Prostate gland (tissue), 2 donors: Measurements from ENCODE around the gene MMP25. TPM values are rescaled to one million over a fixed set of nuclear protein-coding genes. Genes with fewer than 3 reads are reported as not detected.
A peak's percentile ranks its signal among the peaks of the same experiment; 100 is the strongest.

Experiments used
- DNase-seq: peaks from one replicate; pipeline ENCODE4 v3.0.0-alpha.2; 2019; ENCODE audit warnings: low spot score
- H3K27ac ChIP-seq, 2 donors: fragments of 200-600 bp; sonication (generic); 2 replicates each; pipeline ENCODE4 v1.5.1; 2017 to 2019
- H3K27me3 ChIP-seq: fragments of 200-600 bp; sonication (generic); replicated peaks from 2 replicates; pipeline ENCODE4 v1.5.1; 2019; ENCODE audit not compliant: insufficient read depth
- H3K36me3 ChIP-seq, 2 donors: fragments of 200-600 bp; sonication (generic); 1 replicate in 1 of 2; 2 replicates in 1 of 2; pipeline versions ENCODE4 v1.5.1 to v1.8.1; 2017 to 2019
- H3K4me1 ChIP-seq: fragments of 200-600 bp; sonication (generic); replicated peaks from 2 replicates; pipeline ENCODE4 v1.5.1; 2019
- H3K4me3 ChIP-seq, 2 donors: fragments of 200-600 bp; sonication (generic); 2 replicates each; pipeline ENCODE4 v1.5.1; 2017 to 2019
- H3K9me3 ChIP-seq: fragments of 200-600 bp; sonication (generic); 2 replicates; pipeline ENCODE4 v1.5.1; 2017
- CTCF ChIP-seq, 4 experiments: fragments of 200-600 bp in 2 of 4; fragments of 450-650 bp in 2 of 4; sonication (generic) in 2 of 4; IDR thresholded peaks; 1 replicate in 3 of 4; 2 replicates in 1 of 4; pipeline ENCODE4 v1.5.1; 2016 to 2019; ENCODE audit warnings: antibody characterized with exemption in 4 of 4, mild to moderate bottlenecking in 2 of 4, moderate library complexity in 2 of 4
- POLR2A ChIP-seq: fragments of 450-650 bp; IDR thresholded peaks from one replicate; pipeline ENCODE4 v1.6.1; 2016; ENCODE audit warnings: antibody characterized with exemption, mild to moderate bottlenecking
- POLR2AphosphoS5 ChIP-seq: sonication (generic); formaldehyde crosslinking; IDR thresholded peaks from one replicate; pipeline ENCODE4 v1.6.1; 2017; ENCODE audit warnings: antibody characterized with exemption
- WGBS: methylation state at CpG from one replicate; pipeline ENCODE4 v1.1.5; 2018; 5-methylcytosine and 5-hydroxymethylcytosine counted together
- intact Hi-C: fragments of 100-400 bp; cut with DNase I; formaldehyde crosslinking; loops from one replicate; pipeline ENCODE4 v1.14.2; 2022
- total RNA-seq, 2 donors: library from RNA; depleted of rRNA; stranded (reverse); fragments of >200 nt; gene quantifications; one replicate each; pipeline ENCODE4 v1.1.0, GENCODE V29; 2016

The MMP25 gene
- 1 to 10 TPM in 1 of 2 donors, under 1 TPM in 1; 0.74 to 1.4 TPM for total RNA-seq

GRCh38 chr16:3045758-3046640 is at the start of gene MMP25:
MMP25 (plus strand) TSS chr16:3046561; CDS start chr16:3046918, 357 bp downstream.
- intact Hi-C loops = no loop called here
- H3K4me3 ChIP-seq = peak within 1 kb of the TSS; percentile 25 to 43
- H3K36me3 ChIP-seq = no peaks in the 10 kb centered on the region
- WGBS = 1% methylated on average over 54 of the region's 86 CpGs
- peaks cover 2% of the 10 kb centered on the region for H3K27me3 ChIP-seq
- H3K9me3 ChIP-seq = no peaks in the 10 kb centered on the region
- H3K27ac ChIP-seq = peak within 1 kb of the TSS in 1 of 2 donors; percentile 16
- no peak for DNase-seq
- TF ChIP-seq CTCF (IDR thresholded peaks at IDR 0.05) (no peak), POLR2AphosphoS5 (no peak), POLR2A (no peak)
- peaks cover 10% of the 10 kb centered on the region for H3K4me1 ChIP-seq

GRCh38 chr16:2999929-3000328 is 46.4 kb upstream of the MMP25 start:
- 86% methylated on average over 6 of the region's 6 CpGs for WGBS
- intact Hi-C loops = no loop called here
- Histone ChIP-seq H3K4me1 (no peaks in the 10 kb centered on the region), H3K27ac (no peak overlapping the region), H3K27me3 (no peaks in the 10 kb centered on the region), H3K4me3 (no peak overlapping the region), H3K36me3 (no peaks in the 10 kb centered on the region), H3K9me3 (no peaks in the 10 kb centered on the region)
- TF ChIP-seq CTCF (IDR thresholded peaks at IDR 0.05) (no peak), POLR2AphosphoS5 (no peak), POLR2A (no peak)
- DNase-seq = no peak

- H3K36me3 ChIP-seq = no peaks in the 10 kb centered on the region
- intact Hi-C loops = no loop called here
- 75% methylated on average over 3 of the region's 4 CpGs for WGBS
- no peak overlapping the region for H3K4me3 ChIP-seq
- TF ChIP-seq POLR2AphosphoS5 (no peak), CTCF (IDR thresholded peaks at IDR 0.05) (no peak), POLR2A (no peak)
- H3K27me3 ChIP-seq = no peaks in the 10 kb centered on the region
- no peak for DNase-seq
- no peaks in the 10 kb centered on the region for H3K4me1 ChIP-seq
- no peaks in the 10 kb centered on the region for H3K9me3 ChIP-seq
- H3K27ac ChIP-seq = no peak overlapping the region
Observed at GRCh38 chr16:3000540-3000939, 45.8 kb upstream of the MMP25 start.

GRCh38 chr16:3001316-3001715 is 45.0 kb upstream of the MMP25 start:
- no peaks in the 10 kb centered on the region for H3K36me3 ChIP-seq
- WGBS = 82% methylated on average over 12 of the region's 12 CpGs
- DNase-seq = no peak
- intact Hi-C loops = no loop called here
- H3K9me3 ChIP-seq = no peaks in the 10 kb centered on the region
- no peaks in the 10 kb centered on the region for H3K4me1 ChIP-seq
- TF ChIP-seq CTCF (IDR thresholded peaks at IDR 0.05) = no peak
- TF ChIP-seq POLR2AphosphoS5 = no peak
- TF ChIP-seq POLR2A = no peak
- H3K27me3 ChIP-seq = no peaks in the 10 kb centered on the region
- H3K27ac ChIP-seq = no peak overlapping the region
- H3K4me3 ChIP-seq = no peak overlapping the region
